Activated CD4-positive, alpha-beta T cell treated with anti-CD3 and anti-CD28 coated beads, Interleukin-2, amount 50 U/mL, for 48 hours (primary cell): ENCODE results near the gene FRMD1.

Source experiments
- DNase-seq, 2 experiments: peaks; one replicate each; pipeline ENCODE4 v3.0.0-alpha.2; 2020

The FRMD1 gene

GRCh38 chr6:168053957-168054471, 25.0 kb downstream of the FRMD1 start:
- DNase-seq, result no peak

GRCh38 chr6:168053086-168053956, 25.7 kb downstream of the FRMD1 start:
- no peak for DNase-seq

GRCh38 chr6:168052291-168052891, 26.6 kb downstream of the FRMD1 start:
- DNase-seq, result no peak

- DNase-seq, result no peak
Measured at GRCh38 chr6:168051648-168052047, 27.4 kb downstream of the FRMD1 start.

- DNase-seq, result no peak
Measured at GRCh38 chr6:168050881-168051586, 28.0 kb downstream of the FRMD1 start.

- DNase-seq, result no peak
Measured at GRCh38 chr6:168050225-168050880, 28.7 kb downstream of the FRMD1 start.

- DNase-seq, result no peak
Measured at GRCh38 chr6:168049706-168050224, 29.2 kb downstream of the FRMD1 start.

GRCh38 chr6:168049277-168049676, 29.7 kb downstream of the FRMD1 start:
- no peak for DNase-seq

GRCh38 chr6:168048724-168049025, 30.3 kb downstream of the FRMD1 start:
- no peak for DNase-seq

GRCh38 chr6:168047841-168048723, 30.9 kb downstream of the FRMD1 start:
- DNase-seq, result no peak

GRCh38 chr6:168046696-168047095, 32.3 kb downstream of the FRMD1 start:
- no peak for DNase-seq

- no peak for DNase-seq
Measured at GRCh38 chr6:168045706-168046620, 33.0 kb downstream of the FRMD1 start.

GRCh38 chr6:168045141-168045691, 33.8 kb downstream of the FRMD1 start:
- DNase-seq, result no peak

GRCh38 chr6:168044521-168045130, 34.4 kb downstream of the FRMD1 start:
- DNase-seq, result no peak

- DNase-seq, result no peak
Measured at GRCh38 chr6:168043848-168044415, 35.1 kb downstream of the FRMD1 start.

- DNase-seq, result no peak
Measured at GRCh38 chr6:168043193-168043847, 35.7 kb downstream of the FRMD1 start.

GRCh38 chr6:168042426-168043192, 36.4 kb downstream of the FRMD1 start:
- DNase-seq, result no peak

GRCh38 chr6:168041928-168042327, 37.1 kb downstream of the FRMD1 start:
- DNase-seq, result no peak
